CD14-positive monocyte (primary cell): ENCODE measurements around the gene SPTB. TPM values are rescaled to one million over a fixed set of nuclear protein-coding genes. Genes with fewer than 3 reads are reported as not detected.

Experiments
- DNase-seq, 3 donors: peaks; one replicate each; pipeline ENCODE4 v3.0.0-alpha.2; 2011 to 2022
- H2AFZ ChIP-seq: 2 replicates; pipeline ENCODE4 v1.6.0; 2012; ENCODE audit warnings: mild to moderate bottlenecking, low read depth, low read length, inconsistent platforms; ENCODE audit not compliant: insufficient read depth, poor library complexity, severe bottlenecking
- H3K27ac ChIP-seq, 2 donors: 1 replicate in 1 of 2; 2 replicates in 1 of 2; pipeline ENCODE4 v1.5.1; 2012 to 2013; ENCODE audit warnings: low read length in 2 of 2, control low read depth in 1 of 2, inconsistent platforms in 1 of 2, low read depth in 1 of 2, mild to moderate bottlenecking in 1 of 2
- H3K27me3 ChIP-seq, 2 donors: one replicate each; pipeline versions ENCODE4 v1.6.0 to v1.6.1; 2011 to 2013; ENCODE audit warnings: low read length in 2 of 2; ENCODE audit not compliant: control insufficient read depth in 2 of 2, insufficient read depth in 2 of 2
- H3K36me3 ChIP-seq, 2 donors: replicated peaks in 1 of 2; 1 replicate in 1 of 2; 2 replicates in 1 of 2; pipeline versions ENCODE4 v1.5.1 to v1.6.1; 2012 to 2013; ENCODE audit warnings: low read length in 2 of 2, control low read depth in 1 of 2, inconsistent platforms in 1 of 2, mild to moderate bottlenecking in 1 of 2; ENCODE audit not compliant: insufficient read depth in 2 of 2, control insufficient read depth in 1 of 2
- H3K4me1 ChIP-seq, 2 donors: 1 replicate in 1 of 2; 2 replicates in 1 of 2; pipeline versions ENCODE4 v1.5.1 to v1.6.1; 2012 to 2013; ENCODE audit warnings: low read length in 2 of 2, control low read depth in 1 of 2, inconsistent platforms in 1 of 2, mild to moderate bottlenecking in 1 of 2, moderate library complexity in 1 of 2; ENCODE audit not compliant: insufficient read depth in 2 of 2, control insufficient read depth in 1 of 2
- H3K4me2 ChIP-seq: replicated peaks from 2 replicates; pipeline ENCODE3; 2012; ENCODE audit warnings: low read length, moderate library complexity, mild to moderate bottlenecking; ENCODE audit not compliant: poor library complexity, severe bottlenecking; ENCODE audit errors: extremely low read depth
- H3K4me3 ChIP-seq, 3 experiments: fragments of 200-600 bp in 1 of 3; sonication (generic) in 1 of 3; replicated peaks in 1 of 3; 1 replicate in 2 of 3; 2 replicates in 1 of 3; pipeline ENCODE4 v1.5.1; 2011 to 2013; ENCODE audit warnings: low read length in 3 of 3, mild to moderate bottlenecking in 3 of 3, control low read depth in 2 of 3, low read depth in 2 of 3, inconsistent platforms in 1 of 3, moderate library complexity in 1 of 3
- H3K79me2 ChIP-seq: 2 replicates; pipeline ENCODE4 v1.6.0; 2012; ENCODE audit warnings: mild to moderate bottlenecking, control low read depth, inconsistent platforms, low read length, moderate library complexity; ENCODE audit not compliant: insufficient read depth
- H3K9ac ChIP-seq: 2 replicates; pipeline ENCODE4 v1.6.0; 2017; ENCODE audit warnings: low read length, mild to moderate bottlenecking; ENCODE audit not compliant: insufficient read depth, poor library complexity, severe bottlenecking
- H3K9me3 ChIP-seq, 2 donors: replicated peaks in 1 of 2; 1 replicate in 1 of 2; 2 replicates in 1 of 2; pipeline versions ENCODE4 v1.5.1 to v1.6.1; 2012 to 2013; ENCODE audit warnings: low read length in 2 of 2, control low read depth in 1 of 2; ENCODE audit not compliant: control insufficient read depth in 1 of 2, insufficient read depth in 1 of 2
- H4K20me1 ChIP-seq: 2 replicates; pipeline ENCODE4 v1.6.0; 2012; ENCODE audit warnings: mild to moderate bottlenecking, low read length, control low read depth, moderate library complexity; ENCODE audit not compliant: insufficient read depth
- H3K27ac Mint-ChIP-seq, 7 donors: one replicate each; pipeline ENCODE4 v1.8.0; 2020; ENCODE audit warnings: mild to moderate bottlenecking in 7 of 7, mixed read lengths in 7 of 7, moderate library complexity in 6 of 7, inconsistent platforms in 2 of 7
- H3K27me3 Mint-ChIP-seq, 3 donors: one replicate each; pipeline ENCODE4 v1.8.0; 2021 to 2022; ENCODE audit warnings: low read depth in 3 of 3, mild to moderate bottlenecking in 3 of 3, mixed read lengths in 3 of 3, moderate library complexity in 3 of 3, inconsistent platforms in 1 of 3
- H3K36me3 Mint-ChIP-seq, 2 donors: one replicate each; pipeline ENCODE4 v1.8.0; 2020; ENCODE audit warnings: mixed read lengths in 2 of 2, inconsistent platforms in 1 of 2, mild to moderate bottlenecking in 1 of 2
- H3K4me1 Mint-ChIP-seq: one replicate; pipeline ENCODE4 v1.8.0; 2020; ENCODE audit warnings: mild to moderate bottlenecking, mixed read lengths
- H3K4me3 Mint-ChIP-seq, 2 donors: one replicate each; pipeline ENCODE4 v1.8.0; 2020; ENCODE audit warnings: mild to moderate bottlenecking in 2 of 2, mixed read lengths in 2 of 2, moderate library complexity in 1 of 2
- H3K9me3 Mint-ChIP-seq, 7 donors: one replicate each; pipeline ENCODE4 v1.8.0; 2020 to 2022; ENCODE audit warnings: mixed read lengths in 7 of 7, mild to moderate bottlenecking in 6 of 7, moderate library complexity in 6 of 7, inconsistent platforms in 2 of 7
- WGBS: methylation state at CpG from one replicate; pipeline ENCODE4 v1.1.5; 2013; ENCODE audit warnings: missing lambda C conversion rate; ENCODE audit not compliant: insufficient coverage; 5-methylcytosine and 5-hydroxymethylcytosine counted together
- intact Hi-C, 2 donors: fragments of 100-400 bp; cut with micrococcal nuclease; formaldehyde crosslinking; loops; one replicate each; pipeline versions ENCODE4 v1.15.0 to v1.15.1; 2023
- polyA plus RNA-seq, 3 donors: library from polyadenylated mRNA; depleted of rRNA in 1 of 3; unstranded in 2 of 3; stranded (reverse) in 1 of 3; fragments of 300-500 nt in 2 of 3; fragments of >200 nt in 1 of 3; fragmentation: Illumina TruSeq in 2 of 3; gene quantifications; 1 replicate in 2 of 3; 2 replicates in 1 of 3; pipeline ENCODE4 v1.2.3, GENCODE V29; 2012 to 2021
- TF ChIP-seq, protein P1 (sequence below): fragments of 200-600 bp; IDR thresholded peaks from one replicate; pipeline ENCODE4 v1.8.0; 2022; ENCODE audit warnings: antibody characterized with exemption, mild to moderate bottlenecking

SPTB gene
- polyA plus RNA-seq, 3 donors, result not detected

GRCh38 chr14:64714432-64715025, 165.2 kb downstream of the SPTB start:
- H3K4me2 ChIP-seq, result no peak overlapping the region
- DNase-seq, result no peak
- H3K36me3 Mint-ChIP-seq, result peaks cover 23 to 51% of the 10 kb centered on the region in 2 donors
- peaks cover 65% of the 10 kb centered on the region for H3K4me1 Mint-ChIP-seq
- H2AFZ ChIP-seq, result no peak overlapping the region
- peaks cover 52 to 72% of the 10 kb centered on the region in 2 donors for H3K4me1 ChIP-seq
- H3K9me3 Mint-ChIP-seq, result peaks cover 0 to 2% (median 1%) of the 10 kb centered on the region in 7 donors
- no peaks in the 10 kb centered on the region for H3K36me3 ChIP-seq
- no peaks in the 10 kb centered on the region for H3K9me3 ChIP-seq
- no peak overlapping the region for H3K4me3 ChIP-seq
- H4K20me1 ChIP-seq, result peaks cover 7% of the 10 kb centered on the region
- 93% methylated on average over 3 of the region's 5 CpGs for WGBS
- no peaks in the 10 kb centered on the region for H3K27me3 ChIP-seq
- H3K79me2 ChIP-seq, result peaks cover 28% of the 10 kb centered on the region
- H3K27me3 Mint-ChIP-seq, result peaks cover 0 to 3% (median 2%) of the 10 kb centered on the region in 3 donors
- intact Hi-C loops, result no loop called here
- TF ChIP-seq, protein P1, sequence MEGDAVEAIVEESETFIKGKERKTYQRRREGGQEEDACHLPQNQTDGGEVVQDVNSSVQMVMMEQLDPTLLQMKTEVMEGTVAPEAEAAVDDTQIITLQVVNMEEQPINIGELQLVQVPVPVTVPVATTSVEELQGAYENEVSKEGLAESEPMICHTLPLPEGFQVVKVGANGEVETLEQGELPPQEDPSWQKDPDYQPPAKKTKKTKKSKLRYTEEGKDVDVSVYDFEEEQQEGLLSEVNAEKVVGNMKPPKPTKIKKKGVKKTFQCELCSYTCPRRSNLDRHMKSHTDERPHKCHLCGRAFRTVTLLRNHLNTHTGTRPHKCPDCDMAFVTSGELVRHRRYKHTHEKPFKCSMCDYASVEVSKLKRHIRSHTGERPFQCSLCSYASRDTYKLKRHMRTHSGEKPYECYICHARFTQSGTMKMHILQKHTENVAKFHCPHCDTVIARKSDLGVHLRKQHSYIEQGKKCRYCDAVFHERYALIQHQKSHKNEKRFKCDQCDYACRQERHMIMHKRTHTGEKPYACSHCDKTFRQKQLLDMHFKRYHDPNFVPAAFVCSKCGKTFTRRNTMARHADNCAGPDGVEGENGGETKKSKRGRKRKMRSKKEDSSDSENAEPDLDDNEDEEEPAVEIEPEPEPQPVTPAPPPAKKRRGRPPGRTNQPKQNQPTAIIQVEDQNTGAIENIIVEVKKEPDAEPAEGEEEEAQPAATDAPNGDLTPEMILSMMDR, result no peak
- H3K27ac Mint-ChIP-seq, result peak overlapping the region in 4 of 7 donors; percentile 8 to 58 (median 26)
- no peak overlapping the region for H3K9ac ChIP-seq
- H3K27ac ChIP-seq, result no peak overlapping the region
- no peak overlapping the region for H3K4me3 Mint-ChIP-seq

- H3K27me3 ChIP-seq, result no peaks in the 10 kb centered on the region
- H3K4me1 ChIP-seq, result peaks cover 59 to 72% of the 10 kb centered on the region in 2 donors
- H3K36me3 ChIP-seq, result no peaks in the 10 kb centered on the region
- no peak overlapping the region for H3K9ac ChIP-seq
- no peak overlapping the region for H3K4me3 ChIP-seq
- no peak for DNase-seq
- no peak overlapping the region for H3K27ac ChIP-seq
- H3K27me3 Mint-ChIP-seq, result peaks cover 0 to 3% (median 2%) of the 10 kb centered on the region in 3 donors
- peaks cover 0 to 2% (median 1%) of the 10 kb centered on the region in 7 donors for H3K9me3 Mint-ChIP-seq
- intact Hi-C loops, result no loop called here
- no peaks in the 10 kb centered on the region for H3K9me3 ChIP-seq
- TF ChIP-seq, protein P1, result no peak
- H3K4me3 Mint-ChIP-seq, result no peak overlapping the region
- no peak overlapping the region for H2AFZ ChIP-seq
- H4K20me1 ChIP-seq, result peaks cover 4% of the 10 kb centered on the region
- peak overlapping the region; percentile 7 for H3K4me2 ChIP-seq
- peaks cover 28% of the 10 kb centered on the region for H3K79me2 ChIP-seq
- H3K36me3 Mint-ChIP-seq, result peaks cover 25 to 43% of the 10 kb centered on the region in 2 donors
- H3K4me1 Mint-ChIP-seq, result peaks cover 70% of the 10 kb centered on the region
- peak overlapping the region in 3 of 7 donors; percentile 33 to 61 (median 42) for H3K27ac Mint-ChIP-seq
These were observed 166.0 kb downstream of the SPTB start for GRCh38 chr14:64713677-64714076.
